B cell (primary cell): ENCODE results near the gene ADAMTS8.

Source experiments
- CTCF ChIP-seq: fragments of 200-600 bp; IDR thresholded peaks from one replicate; pipeline ENCODE4 v1.8.0; 2022; ENCODE audit warnings: antibody characterized with exemption, mild to moderate bottlenecking
- EZH2 ChIP-seq: IDR thresholded peaks from 2 replicates; pipeline ENCODE4 v1.6.1; 2012; ENCODE audit warnings: borderline replicate concordance, low read depth, mild to moderate bottlenecking, moderate library complexity, low read length; ENCODE audit not compliant: insufficient read depth, poor library complexity, severe bottlenecking

GRCh38 chr11:130433357-130433756 lies 4.9 kb upstream of the ADAMTS8 start:
- TF ChIP-seq CTCF (no peak), EZH2 (no peak)
